BE2C (cell line): ENCODE measurements around the gene ING2.

ENCODE experiments used
- DNase-seq: peaks from one replicate; pipeline ENCODE4 v3.0.0-alpha.2; 2020
- H3K27me3 ChIP-seq: fragments of 250-450 bp; sonication (Bioruptor Pico); 2 replicates; pipeline ENCODE4 v1.5.1; 2020; ENCODE audit warnings: mild to moderate bottlenecking
- H3K36me3 ChIP-seq: fragments of 250-450 bp; sonication (Bioruptor Pico); 2 replicates; pipeline ENCODE4 v1.5.1; 2020; ENCODE audit warnings: mild to moderate bottlenecking
- H3K4me1 ChIP-seq: fragments of 250-450 bp; sonication (Bioruptor Pico); 2 replicates; pipeline ENCODE4 v1.5.1; 2020
- H3K4me3 ChIP-seq: 2 replicates; pipeline ENCODE4 v1.5.1; 2011; ENCODE audit warnings: low read depth, low read length
- H3K9me3 ChIP-seq: fragments of 250-450 bp; sonication (Bioruptor Pico); 2 replicates; pipeline ENCODE4 v1.5.1; 2020
- TF ChIP-seq, protein P1 (sequence below): IDR thresholded peaks from 2 replicates; pipeline ENCODE4 v1.5.1; 2012; ENCODE audit warnings: mild to moderate bottlenecking, low read depth, low read length

Gene ING2

DNA sequence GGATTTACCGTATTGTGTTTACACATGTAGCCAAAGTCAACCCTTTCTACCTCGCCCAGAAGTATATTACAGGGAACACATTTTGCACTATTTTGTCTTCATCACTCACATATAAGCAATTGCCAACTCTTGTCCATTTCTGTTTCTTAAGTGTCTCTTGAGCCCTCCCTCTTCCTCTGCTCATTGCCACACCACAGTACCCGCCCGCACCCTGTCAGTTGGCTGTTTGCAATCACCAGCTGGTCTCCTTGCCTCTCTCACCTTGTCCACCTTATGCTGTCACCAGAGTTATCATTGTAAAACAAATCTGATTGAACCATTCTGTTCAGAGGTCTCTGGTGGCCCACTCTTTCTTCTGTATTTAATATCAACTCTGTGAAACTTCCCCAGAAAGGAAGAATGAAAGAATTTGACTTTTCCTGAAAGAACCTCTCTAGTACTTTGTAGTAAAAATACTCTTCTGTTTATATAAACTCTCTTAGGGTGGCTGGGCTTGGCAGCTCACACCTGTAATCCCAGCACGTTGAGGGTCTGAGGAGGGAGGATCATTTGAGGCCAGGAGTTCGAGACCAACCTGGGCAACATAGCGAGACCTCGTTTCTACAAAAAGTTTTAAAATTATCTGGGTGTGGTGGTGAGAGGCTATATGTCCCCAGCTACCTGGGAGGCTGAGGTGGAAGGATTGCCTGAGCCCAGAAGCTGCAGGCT, 50.2 kb downstream of the ING2 start:
- Histone ChIP-seq H3K4me1 (no peaks in the 10 kb centered on the region), H3K27me3 (no peaks in the 10 kb centered on the region), H3K36me3 (no peaks in the 10 kb centered on the region), H3K9me3 (no peaks in the 10 kb centered on the region), H3K4me3 (no peak overlapping the region)
- TF ChIP-seq, protein P1, sequence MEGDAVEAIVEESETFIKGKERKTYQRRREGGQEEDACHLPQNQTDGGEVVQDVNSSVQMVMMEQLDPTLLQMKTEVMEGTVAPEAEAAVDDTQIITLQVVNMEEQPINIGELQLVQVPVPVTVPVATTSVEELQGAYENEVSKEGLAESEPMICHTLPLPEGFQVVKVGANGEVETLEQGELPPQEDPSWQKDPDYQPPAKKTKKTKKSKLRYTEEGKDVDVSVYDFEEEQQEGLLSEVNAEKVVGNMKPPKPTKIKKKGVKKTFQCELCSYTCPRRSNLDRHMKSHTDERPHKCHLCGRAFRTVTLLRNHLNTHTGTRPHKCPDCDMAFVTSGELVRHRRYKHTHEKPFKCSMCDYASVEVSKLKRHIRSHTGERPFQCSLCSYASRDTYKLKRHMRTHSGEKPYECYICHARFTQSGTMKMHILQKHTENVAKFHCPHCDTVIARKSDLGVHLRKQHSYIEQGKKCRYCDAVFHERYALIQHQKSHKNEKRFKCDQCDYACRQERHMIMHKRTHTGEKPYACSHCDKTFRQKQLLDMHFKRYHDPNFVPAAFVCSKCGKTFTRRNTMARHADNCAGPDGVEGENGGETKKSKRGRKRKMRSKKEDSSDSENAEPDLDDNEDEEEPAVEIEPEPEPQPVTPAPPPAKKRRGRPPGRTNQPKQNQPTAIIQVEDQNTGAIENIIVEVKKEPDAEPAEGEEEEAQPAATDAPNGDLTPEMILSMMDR, result no peak
- DNase-seq, result no peak

DNA sequence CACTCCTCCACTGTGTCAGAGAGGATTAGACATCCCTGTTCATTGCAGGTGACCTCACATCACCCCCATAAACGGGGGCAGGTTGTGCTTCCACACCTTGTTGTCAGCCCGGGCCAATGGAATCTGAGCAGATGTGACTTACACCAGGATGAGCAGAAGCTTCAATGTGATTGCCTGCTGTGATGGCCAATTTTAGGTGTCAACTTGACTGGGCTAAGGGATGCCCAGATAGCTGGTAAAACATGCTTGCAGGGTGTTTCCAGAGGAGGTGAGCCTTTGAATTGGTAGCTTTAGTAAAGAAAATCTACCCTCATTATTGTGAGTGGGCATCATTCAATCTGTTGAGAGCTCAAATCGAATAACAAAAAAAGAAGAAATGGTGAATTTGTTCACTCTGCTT, 52.1 kb downstream of the ING2 start:
- DNase-seq, result no peak
- H3K36me3 ChIP-seq, result no peaks in the 10 kb centered on the region
- no peaks in the 10 kb centered on the region for H3K27me3 ChIP-seq
- no peak overlapping the region for H3K4me3 ChIP-seq
- no peaks in the 10 kb centered on the region for H3K9me3 ChIP-seq
- TF ChIP-seq, protein P1, result no peak
- no peaks in the 10 kb centered on the region for H3K4me1 ChIP-seq

DNA sequence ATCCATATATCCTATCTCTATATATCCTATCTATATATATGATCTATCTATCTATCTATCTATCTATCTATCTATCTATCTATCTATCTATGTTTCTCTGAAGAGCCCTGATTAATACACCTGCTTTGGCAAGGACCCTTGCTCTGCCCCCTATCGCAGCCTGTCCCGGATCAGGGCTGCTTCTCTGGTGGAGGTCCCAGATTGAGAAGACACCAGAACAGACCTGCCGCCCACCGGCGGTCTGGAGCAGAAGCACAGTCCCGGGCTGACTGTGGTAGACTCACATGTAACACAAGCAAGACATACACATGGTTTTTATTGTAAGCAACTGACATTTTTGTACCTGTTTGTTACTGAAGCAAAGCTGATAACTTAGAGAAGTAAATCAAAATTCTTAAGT, 52.8 kb downstream of the ING2 start:
- no peaks in the 10 kb centered on the region for H3K27me3 ChIP-seq
- no peak overlapping the region for H3K4me3 ChIP-seq
- H3K4me1 ChIP-seq, result no peaks in the 10 kb centered on the region
- no peaks in the 10 kb centered on the region for H3K36me3 ChIP-seq
- no peaks in the 10 kb centered on the region for H3K9me3 ChIP-seq
- no peak for DNase-seq
- TF ChIP-seq, protein P1, result no peak

DNA sequence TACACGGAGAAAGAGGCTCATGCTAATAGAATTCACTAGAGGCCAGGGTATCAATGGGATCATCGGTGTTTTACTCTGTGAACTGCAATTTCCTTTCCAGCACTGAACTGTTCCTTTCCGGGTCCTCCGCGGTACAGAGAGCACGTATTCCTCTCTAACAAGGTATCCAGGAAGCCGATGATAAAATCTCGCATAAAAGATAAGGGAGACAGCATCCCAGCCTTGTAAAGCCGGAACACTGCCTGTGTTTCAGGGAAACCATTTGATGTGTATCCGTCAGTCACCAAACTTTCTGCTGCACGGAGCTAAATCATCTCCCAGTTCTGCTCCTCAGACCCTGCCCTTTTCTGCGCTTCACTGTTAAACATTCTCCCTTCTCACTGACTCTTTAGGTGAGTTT, 54.0 kb downstream of the ING2 start:
- TF ChIP-seq, protein P1, result no peak
- H3K4me3 ChIP-seq, result peak overlapping the region; percentile 42
- H3K36me3 ChIP-seq, result no peaks in the 10 kb centered on the region
- no peak for DNase-seq
- no peaks in the 10 kb centered on the region for H3K4me1 ChIP-seq
- H3K27me3 ChIP-seq, result no peaks in the 10 kb centered on the region
- no peaks in the 10 kb centered on the region for H3K9me3 ChIP-seq

DNA sequence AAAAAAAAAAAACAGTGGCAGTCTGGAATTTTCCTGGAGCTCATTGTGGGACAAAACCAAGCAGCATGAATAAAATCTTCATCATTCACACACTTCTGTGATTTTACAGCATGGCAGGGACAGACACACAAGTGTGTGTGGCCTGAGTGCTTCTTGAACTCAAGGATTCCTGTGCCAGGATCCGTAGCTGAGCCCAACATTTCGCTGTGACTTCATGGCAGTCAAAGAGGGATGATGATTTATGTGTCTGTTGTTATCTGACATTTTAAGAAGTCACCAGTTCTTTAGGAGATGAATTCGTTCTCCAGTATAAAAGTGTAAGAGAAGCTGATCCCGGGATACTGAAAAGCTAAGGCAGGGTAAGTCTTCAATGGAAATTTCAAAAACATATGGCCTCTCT, 57.0 kb downstream of the ING2 start:
- H3K4me1 ChIP-seq, result no peaks in the 10 kb centered on the region

More for the DNA sequence above, 57.0 kb downstream of the ING2 start:
- H3K27me3 ChIP-seq, result no peaks in the 10 kb centered on the region
- DNase-seq, result no peak
- no peaks in the 10 kb centered on the region for H3K9me3 ChIP-seq
- H3K4me3 ChIP-seq, result no peak overlapping the region
- TF ChIP-seq, protein P1, result no peak
- H3K36me3 ChIP-seq, result no peaks in the 10 kb centered on the region
